K562 (cell line): ENCODE measurements around the gene CDC26.
"Not testable (repeated sequence)": the region's sequence is repeated elsewhere in the genome, so short reads cannot be mapped to it uniquely, and the experiment has no call there.

Source experiments
- FOXA1 ChIP-seq: fragments of 450-650 bp; IDR thresholded peaks from 2 replicates; pipeline ENCODE4 v1.6.1; 2016; ENCODE audit warnings: mild to moderate bottlenecking, borderline replicate concordance
- GTF2F1 ChIP-seq: IDR thresholded peaks from 2 replicates; pipeline ENCODE4 v1.6.1; 2011; ENCODE audit warnings: low read depth, low read length, improper control_type of control experiment
- MAZ ChIP-seq, 2 experiments: fragments of 450-650 bp in 1 of 2; sonication (generic) in 1 of 2; formaldehyde crosslinking; IDR thresholded peaks in 1 of 2; conservative IDR thresholded peaks in 1 of 2; 2 replicates each; pipeline versions ENCODE4 v1.4.0 to v1.5.0; 2020; ENCODE audit warnings: mild to moderate bottlenecking in 1 of 2, missing genetic modification reagents in 1 of 2
- PHF21A ChIP-seq: fragments of 450-650 bp; IDR thresholded peaks from 2 replicates; pipeline ENCODE4 v1.6.1; 2017; ENCODE audit warnings: low read depth, borderline replicate concordance
- RFX5 ChIP-seq: IDR thresholded peaks from 2 replicates; pipeline ENCODE4 v1.6.1; 2011; ENCODE audit warnings: low read depth, mild to moderate bottlenecking, improper control_type of control experiment, low read length
- ZNF707 ChIP-seq: fragments of 250-450 bp; sonication (Bioruptor Pico); conservative IDR thresholded peaks from 2 replicates; pipeline ENCODE4 v1.8.0; 2022; ENCODE audit warnings: inconsistent platforms, mild to moderate bottlenecking, moderate library complexity
- TF ChIP-seq, protein P1 (sequence below): fragments of 450-650 bp; IDR thresholded peaks from 2 replicates; pipeline ENCODE4 v1.6.1; 2016; ENCODE audit warnings: mild to moderate bottlenecking, moderate library complexity
- TF ChIP-seq, protein P2 (sequence below): fragments of 250-450 bp; sonication (Bioruptor Pico); IDR thresholded peaks from 2 replicates; pipeline ENCODE4 v1.5.0; 2022; ENCODE audit warnings: mild to moderate bottlenecking

DNA sequence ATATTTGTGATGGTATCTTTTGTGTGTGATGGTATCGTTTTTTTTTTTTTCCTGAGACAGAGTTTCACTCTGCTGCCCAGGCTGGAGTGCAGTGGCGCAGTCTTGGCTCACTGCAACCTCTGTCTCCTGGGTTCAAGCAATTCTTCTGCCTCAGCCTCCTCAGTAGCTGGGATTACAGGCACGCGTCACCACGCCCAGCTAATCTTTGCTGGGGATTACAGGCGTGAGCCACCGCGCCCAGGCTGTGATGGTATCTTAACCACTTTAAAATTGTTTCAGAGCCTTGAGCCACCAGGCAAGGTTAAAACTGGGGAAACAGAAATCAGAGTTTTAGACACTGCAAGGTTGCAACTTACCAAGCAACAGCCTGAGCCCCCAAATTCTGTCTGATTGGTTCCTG, 20.9 kb upstream of the CDC26 start:
- TF ChIP-seq PHF21A; FOXA1; ZNF707 (CRISPR knock-in tag); RFX5; GTF2F1; MAZ (CRISPR knock-in tag; conservative IDR thresholded peaks at IDR 0.05 in 1 of 2, IDR thresholded peaks at IDR 0.05 in 1 of 2): not testable (repeated sequence)
- TF ChIP-seq, protein P1, sequence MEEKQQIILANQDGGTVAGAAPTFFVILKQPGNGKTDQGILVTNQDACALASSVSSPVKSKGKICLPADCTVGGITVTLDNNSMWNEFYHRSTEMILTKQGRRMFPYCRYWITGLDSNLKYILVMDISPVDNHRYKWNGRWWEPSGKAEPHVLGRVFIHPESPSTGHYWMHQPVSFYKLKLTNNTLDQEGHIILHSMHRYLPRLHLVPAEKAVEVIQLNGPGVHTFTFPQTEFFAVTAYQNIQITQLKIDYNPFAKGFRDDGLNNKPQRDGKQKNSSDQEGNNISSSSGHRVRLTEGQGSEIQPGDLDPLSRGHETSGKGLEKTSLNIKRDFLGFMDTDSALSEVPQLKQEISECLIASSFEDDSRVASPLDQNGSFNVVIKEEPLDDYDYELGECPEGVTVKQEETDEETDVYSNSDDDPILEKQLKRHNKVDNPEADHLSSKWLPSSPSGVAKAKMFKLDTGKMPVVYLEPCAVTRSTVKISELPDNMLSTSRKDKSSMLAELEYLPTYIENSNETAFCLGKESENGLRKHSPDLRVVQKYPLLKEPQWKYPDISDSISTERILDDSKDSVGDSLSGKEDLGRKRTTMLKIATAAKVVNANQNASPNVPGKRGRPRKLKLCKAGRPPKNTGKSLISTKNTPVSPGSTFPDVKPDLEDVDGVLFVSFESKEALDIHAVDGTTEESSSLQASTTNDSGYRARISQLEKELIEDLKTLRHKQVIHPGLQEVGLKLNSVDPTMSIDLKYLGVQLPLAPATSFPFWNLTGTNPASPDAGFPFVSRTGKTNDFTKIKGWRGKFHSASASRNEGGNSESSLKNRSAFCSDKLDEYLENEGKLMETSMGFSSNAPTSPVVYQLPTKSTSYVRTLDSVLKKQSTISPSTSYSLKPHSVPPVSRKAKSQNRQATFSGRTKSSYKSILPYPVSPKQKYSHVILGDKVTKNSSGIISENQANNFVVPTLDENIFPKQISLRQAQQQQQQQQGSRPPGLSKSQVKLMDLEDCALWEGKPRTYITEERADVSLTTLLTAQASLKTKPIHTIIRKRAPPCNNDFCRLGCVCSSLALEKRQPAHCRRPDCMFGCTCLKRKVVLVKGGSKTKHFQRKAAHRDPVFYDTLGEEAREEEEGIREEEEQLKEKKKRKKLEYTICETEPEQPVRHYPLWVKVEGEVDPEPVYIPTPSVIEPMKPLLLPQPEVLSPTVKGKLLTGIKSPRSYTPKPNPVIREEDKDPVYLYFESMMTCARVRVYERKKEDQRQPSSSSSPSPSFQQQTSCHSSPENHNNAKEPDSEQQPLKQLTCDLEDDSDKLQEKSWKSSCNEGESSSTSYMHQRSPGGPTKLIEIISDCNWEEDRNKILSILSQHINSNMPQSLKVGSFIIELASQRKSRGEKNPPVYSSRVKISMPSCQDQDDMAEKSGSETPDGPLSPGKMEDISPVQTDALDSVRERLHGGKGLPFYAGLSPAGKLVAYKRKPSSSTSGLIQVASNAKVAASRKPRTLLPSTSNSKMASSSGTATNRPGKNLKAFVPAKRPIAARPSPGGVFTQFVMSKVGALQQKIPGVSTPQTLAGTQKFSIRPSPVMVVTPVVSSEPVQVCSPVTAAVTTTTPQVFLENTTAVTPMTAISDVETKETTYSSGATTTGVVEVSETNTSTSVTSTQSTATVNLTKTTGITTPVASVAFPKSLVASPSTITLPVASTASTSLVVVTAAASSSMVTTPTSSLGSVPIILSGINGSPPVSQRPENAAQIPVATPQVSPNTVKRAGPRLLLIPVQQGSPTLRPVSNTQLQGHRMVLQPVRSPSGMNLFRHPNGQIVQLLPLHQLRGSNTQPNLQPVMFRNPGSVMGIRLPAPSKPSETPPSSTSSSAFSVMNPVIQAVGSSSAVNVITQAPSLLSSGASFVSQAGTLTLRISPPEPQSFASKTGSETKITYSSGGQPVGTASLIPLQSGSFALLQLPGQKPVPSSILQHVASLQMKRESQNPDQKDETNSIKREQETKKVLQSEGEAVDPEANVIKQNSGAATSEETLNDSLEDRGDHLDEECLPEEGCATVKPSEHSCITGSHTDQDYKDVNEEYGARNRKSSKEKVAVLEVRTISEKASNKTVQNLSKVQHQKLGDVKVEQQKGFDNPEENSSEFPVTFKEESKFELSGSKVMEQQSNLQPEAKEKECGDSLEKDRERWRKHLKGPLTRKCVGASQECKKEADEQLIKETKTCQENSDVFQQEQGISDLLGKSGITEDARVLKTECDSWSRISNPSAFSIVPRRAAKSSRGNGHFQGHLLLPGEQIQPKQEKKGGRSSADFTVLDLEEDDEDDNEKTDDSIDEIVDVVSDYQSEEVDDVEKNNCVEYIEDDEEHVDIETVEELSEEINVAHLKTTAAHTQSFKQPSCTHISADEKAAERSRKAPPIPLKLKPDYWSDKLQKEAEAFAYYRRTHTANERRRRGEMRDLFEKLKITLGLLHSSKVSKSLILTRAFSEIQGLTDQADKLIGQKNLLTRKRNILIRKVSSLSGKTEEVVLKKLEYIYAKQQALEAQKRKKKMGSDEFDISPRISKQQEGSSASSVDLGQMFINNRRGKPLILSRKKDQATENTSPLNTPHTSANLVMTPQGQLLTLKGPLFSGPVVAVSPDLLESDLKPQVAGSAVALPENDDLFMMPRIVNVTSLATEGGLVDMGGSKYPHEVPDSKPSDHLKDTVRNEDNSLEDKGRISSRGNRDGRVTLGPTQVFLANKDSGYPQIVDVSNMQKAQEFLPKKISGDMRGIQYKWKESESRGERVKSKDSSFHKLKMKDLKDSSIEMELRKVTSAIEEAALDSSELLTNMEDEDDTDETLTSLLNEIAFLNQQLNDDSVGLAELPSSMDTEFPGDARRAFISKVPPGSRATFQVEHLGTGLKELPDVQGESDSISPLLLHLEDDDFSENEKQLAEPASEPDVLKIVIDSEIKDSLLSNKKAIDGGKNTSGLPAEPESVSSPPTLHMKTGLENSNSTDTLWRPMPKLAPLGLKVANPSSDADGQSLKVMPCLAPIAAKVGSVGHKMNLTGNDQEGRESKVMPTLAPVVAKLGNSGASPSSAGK: not testable (repeated sequence)
- TF ChIP-seq, protein P2, sequence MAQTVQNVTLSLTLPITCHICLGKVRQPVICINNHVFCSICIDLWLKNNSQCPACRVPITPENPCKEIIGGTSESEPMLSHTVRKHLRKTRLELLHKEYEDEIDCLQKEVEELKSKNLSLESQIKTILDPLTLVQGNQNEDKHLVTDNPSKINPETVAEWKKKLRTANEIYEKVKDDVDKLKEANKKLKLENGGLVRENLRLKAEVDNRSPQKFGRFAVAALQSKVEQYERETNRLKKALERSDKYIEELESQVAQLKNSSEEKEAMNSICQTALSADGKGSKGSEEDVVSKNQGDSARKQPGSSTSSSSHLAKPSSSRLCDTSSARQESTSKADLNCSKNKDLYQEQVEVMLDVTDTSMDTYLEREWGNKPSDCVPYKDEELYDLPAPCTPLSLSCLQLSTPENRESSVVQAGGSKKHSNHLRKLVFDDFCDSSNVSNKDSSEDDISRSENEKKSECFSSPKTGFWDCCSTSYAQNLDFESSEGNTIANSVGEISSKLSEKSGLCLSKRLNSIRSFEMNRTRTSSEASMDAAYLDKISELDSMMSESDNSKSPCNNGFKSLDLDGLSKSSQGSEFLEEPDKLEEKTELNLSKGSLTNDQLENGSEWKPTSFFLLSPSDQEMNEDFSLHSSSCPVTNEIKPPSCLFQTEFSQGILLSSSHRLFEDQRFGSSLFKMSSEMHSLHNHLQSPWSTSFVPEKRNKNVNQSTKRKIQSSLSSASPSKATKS (CRISPR knock-in tag): not testable (repeated sequence)
